K562 (cell line): ENCODE measurements around the gene TMPRSS9. TPM values are rescaled to one million over a fixed set of nuclear protein-coding genes. Genes with fewer than 3 reads are reported as not detected.

Source experiments
- ATAC-seq: fragments of 200-7000 bp; cut with Tn5 transposase; 3 replicates; pipeline ENCODE4 v1.9.1; 2020; ENCODE audit warnings: moderate library complexity
- BruUV-seq: library from RNA; stranded (reverse); fragments of 400-500 nt; replicated peaks from 2 replicates; lab custom pipeline; 2021; lab: Mats Ljungman, UMichigan
- CTCF ChIA-PET: fragments of 300-600 bp; formaldehyde crosslinking; extraction: SDS; loops from one replicate; lab custom pipeline; 2021; ENCODE audit warnings: low intra/inter-chr PET ratio; lab: Yijun Ruan, JAX
- POLR2A ChIA-PET: fragments of 300-600, 350-650 bp; sonication (Branson Sonifier 250); formaldehyde crosslinking; extraction: SDS; loops from one replicate; lab custom pipeline; 2021; ENCODE audit warnings: antibody characterized with exemption, inconsistent platforms; lab: Yijun Ruan, JAX
- DNase-seq, 4 experiments: peaks; one replicate each; pipeline versions ENCODE4 v3.0.0 to v3.0.0-alpha.2; 2011 to 2018; ENCODE audit warnings: low spot score in 3 of 4, mixed read lengths in 3 of 4; ENCODE audit errors: extremely low read depth in 1 of 4
- FAIRE-seq: peaks from 2 replicates; lab custom pipeline; 2011; peaks lifted over from hg19 to GRCh38; lab: Jason Lieb, UNC
- H2AFZ ChIP-seq: 2 replicates; pipeline ENCODE4 v1.6.0; 2011; ENCODE audit warnings: low read depth, low read length, control low read depth, inconsistent platforms
- H3K27ac ChIP-seq: fragments of 200-600 bp; 3 replicates; pipeline ENCODE4 v1.8.0; 2011; ENCODE audit warnings: low read depth, mild to moderate bottlenecking, control low read depth, inconsistent platforms, low read length, moderate library complexity, mixed read lengths; ENCODE audit errors: extremely low read depth
- H3K27me3 ChIP-seq, 2 experiments: fragments of 300-600 bp in 1 of 2; 2 replicates in 1 of 2; 3 replicates in 1 of 2; pipeline versions ENCODE4 v1.6.0 to v1.8.0; 2011; ENCODE audit warnings: inconsistent platforms in 2 of 2, low read length in 2 of 2, mild to moderate bottlenecking in 1 of 2, mixed read lengths in 1 of 2, moderate library complexity in 1 of 2; ENCODE audit not compliant: control insufficient read depth in 2 of 2, insufficient read depth in 2 of 2
- H3K36me3 ChIP-seq: fragments of 300-600 bp; 3 replicates; pipeline ENCODE4 v1.8.0; 2011; ENCODE audit warnings: mild to moderate bottlenecking, low read length, inconsistent platforms; ENCODE audit not compliant: control insufficient read depth, insufficient read depth
- H3K4me1 ChIP-seq, 2 experiments: fragments of 200-600 bp in 1 of 2; replicated peaks in 1 of 2; 2 replicates in 1 of 2; 3 replicates in 1 of 2; pipeline versions ENCODE4 v1.5.1 to v1.8.0; 2011; ENCODE audit warnings: inconsistent platforms in 2 of 2, low read length in 2 of 2, mild to moderate bottlenecking in 1 of 2, mixed read lengths in 1 of 2, moderate library complexity in 1 of 2; ENCODE audit not compliant: control insufficient read depth in 2 of 2, insufficient read depth in 2 of 2
- H3K4me2 ChIP-seq: 2 replicates; pipeline ENCODE4 v1.6.1; 2011; ENCODE audit warnings: low read length, control low read depth, inconsistent platforms, mixed read lengths; ENCODE audit not compliant: insufficient read depth
- H3K4me3 ChIP-seq: fragments of 200-600 bp; sonication (generic), shearing (Covaris generic); 2 replicates; pipeline ENCODE4 v1.5.1; 2016; ENCODE audit warnings: control low read depth, inconsistent platforms
- H3K79me2 ChIP-seq: fragments of 200-600 bp; 3 replicates; pipeline ENCODE4 v1.8.0; 2011; ENCODE audit warnings: low read length, inconsistent platforms; ENCODE audit not compliant: control insufficient read depth, insufficient read depth
- H3K9ac ChIP-seq, 2 experiments: 2 replicates each; pipeline versions ENCODE4 v1.6.0 to v1.6.1; 2011; ENCODE audit warnings: low read depth in 2 of 2, low read length in 2 of 2, control low read depth in 1 of 2, inconsistent platforms in 1 of 2, mild to moderate bottlenecking in 1 of 2, mixed read lengths in 1 of 2; ENCODE audit not compliant: insufficient read depth in 1 of 2
- H3K9me1 ChIP-seq: one replicate; pipeline ENCODE4 v1.6.0; 2011; ENCODE audit warnings: inconsistent platforms, mild to moderate bottlenecking, low read length, moderate library complexity; ENCODE audit not compliant: control insufficient read depth, insufficient read depth
- H3K9me3 ChIP-seq: replicated peaks from 2 replicates; pipeline ENCODE4 v1.5.1; 2011; ENCODE audit warnings: low read depth, low read length, inconsistent platforms; ENCODE audit not compliant: control insufficient read depth, insufficient read depth
- H4K20me1 ChIP-seq: replicated peaks from 2 replicates; pipeline ENCODE4 v1.6.1; 2011; ENCODE audit warnings: low read length, inconsistent platforms, mixed read lengths; ENCODE audit not compliant: control insufficient read depth, insufficient read depth
- CHD4 ChIP-seq: fragments of 200-600 bp; sonication (generic); IDR thresholded peaks from 3 replicates; pipeline ENCODE4 v1.6.1; 2012; ENCODE audit warnings: low read depth, mild to moderate bottlenecking, mixed read lengths, low read length, inconsistent platforms; ENCODE audit not compliant: insufficient read depth, insufficient replicate concordance, poor library complexity, severe bottlenecking
- GABPB1 ChIP-seq: sonication (generic); formaldehyde crosslinking; IDR thresholded peaks from 2 replicates; pipeline ENCODE4 v1.8.0; 2022; ENCODE audit warnings: mild to moderate bottlenecking, missing genetic modification reagents
- GTF2E2 ChIP-seq: fragments of 200-800 bp; sonication (Bioruptor generic); IDR thresholded peaks from 2 replicates; pipeline ENCODE4 v1.6.1; 2016; ENCODE audit warnings: missing genetic modification characterization, missing compliant biosample characterization
- PRDM10 ChIP-seq: fragments of 450-650 bp; IDR thresholded peaks from 2 replicates; pipeline ENCODE4 v1.6.1; 2018; ENCODE audit not compliant: partially characterized antibody
- SP1 ChIP-seq: sonication (generic); formaldehyde crosslinking; IDR thresholded peaks from 2 replicates; pipeline ENCODE4 v1.8.1; 2022; ENCODE audit warnings: mild to moderate bottlenecking, missing genetic modification reagents
- ZBTB40 ChIP-seq, 2 experiments: fragments of 450-650 bp in 1 of 2; sonication (generic) in 1 of 2; formaldehyde crosslinking in 1 of 2; IDR thresholded peaks; 2 replicates each; pipeline versions ENCODE4 v1.7.1 to v1.9.0; 2016 to 2022; ENCODE audit warnings: inconsistent platforms in 1 of 2, mild to moderate bottlenecking in 1 of 2, missing genetic modification reagents in 1 of 2
- WGBS: fragments of 100-300 bp; shearing (Covaris generic); methylation state at CpG from one replicate; pipeline ENCODE4 v1.1.6; 2016; ENCODE audit warnings: low coverage, mixed read lengths; ENCODE audit not compliant: insufficient coverage; ENCODE audit errors: missing lambda C conversion rate; 5-methylcytosine and 5-hydroxymethylcytosine counted together
- in situ Hi-C: fragments of 300-500 bp; cut with MboI; formaldehyde crosslinking; loops from 4 replicates; pipeline ENCODE4 v1.15.0; 2018; ENCODE audit warnings: inconsistent platforms, mixed read lengths
- intact Hi-C: fragments of 100-400 bp; cut with micrococcal nuclease; formaldehyde crosslinking; loops from 2 replicates; pipeline ENCODE4 v1.14.2; 2022
- polyA plus RNA-seq, 8 experiments: library from polyadenylated mRNA; depleted of rRNA in 4 of 8; stranded (reverse) in 5 of 8; unstranded in 3 of 8; fragments of >200 nt; fragmentation: Nextera tagmentation in 2 of 8; fragmentation: Illumina TruSeq in 1 of 8; extraction: Ambion mirVana in 2 of 8; extraction: Trizol in 1 of 8; gene quantifications; 2 replicates each; pipeline versions ENCODE4 v1.2.1 to v1.2.3, GENCODE V29; 2011 to 2014; ENCODE audit warnings: inconsistent platforms in 1 of 8, missing spikeins in 1 of 8
- total RNA-seq, 7 experiments: library from RNA; depleted of rRNA in 6 of 7; stranded (reverse); fragments of >200 nt in 6 of 7; fragmentation: Illumina TruSeq in 2 of 7; extraction: Trizol in 2 of 7; gene quantifications; 2 replicates each; pipeline versions ENCODE4 v1.2.1 to v1.2.3, GENCODE V29; 2011 to 2021; ENCODE audit warnings: low replicate concordance in 1 of 7

Gene TMPRSS9
- total and polyA plus RNA-seq, 9 of the 15 experiments (the other 6 are each of a cell fraction or from before 2014, with no cell fraction given) = 0.01 to 0.03 TPM; not detected in 7

- Histone ChIP-seq H3K27ac (peak overlapping the region; percentile 90), H3K79me2 (peaks cover 61% of the 10 kb centered on the region), H3K9me1 (peaks cover 17% of the 10 kb centered on the region), H3K27me3 (no peaks in the 10 kb centered on the region), H2AFZ (no peak overlapping the region), H3K36me3 (peaks cover 25% of the 10 kb centered on the region; the same call in 1 of the 3 replicates), H3K4me1 (peaks cover 5 to 49% of the 10 kb centered on the region in 2 experiments; a peak in 3 of 5 replicates), H3K9me3 (no peaks in the 10 kb centered on the region), H4K20me1 (peaks cover 28% of the 10 kb centered on the region; the same call in 1 of the 2 replicates), H3K9ac (peak overlapping the region; percentile 87 to 99), H3K4me3 (peak overlapping the region; percentile 100), H3K4me2 (peak overlapping the region; percentile 82)
- DNase-seq = peak; percentile 66 to 76 (median 72)
- no peak for FAIRE-seq
- TSS peak; percentile 55 for BruUV-seq
- intact Hi-C loops (no loop called here), in situ Hi-C loops (no loop called here)
- WGBS = under 1% methylated on average over 34 of the region's 62 CpGs
- ChIA-PET CTCF (no interaction called here), POLR2A (interaction anchor here (0.5 to 4.4 kb wide), 11 partner anchors 9 to 164 kb away, joined by 3 to 20 read pairs (median 4); partner anchors contain the start of gene GADD45B)
- peak; percentile 79 for ATAC-seq
- 0 out of 2 replicates have a peak, but pooled peaks have one; percentile 23 for TF ChIP-seq GABPB1 (CRISPR knock-in tag)
- TF ChIP-seq GTF2E2 (tag) = no peak
- peak; percentile 50; the same call in 1 of the 2 replicates for TF ChIP-seq ZBTB40 (IDR thresholded peaks at IDR 0.05)
- no peak for TF ChIP-seq ZBTB40 (CRISPR knock-in tag; IDR thresholded peaks at IDR 0.05)
- 0 out of 2 replicates have a peak, but pooled peaks have one; percentile 30 for TF ChIP-seq SP1 (CRISPR knock-in tag)
- TF ChIP-seq CHD4 = no peak
- peak; percentile 70 for TF ChIP-seq PRDM10
Observed at GRCh38 chr19:2455851-2456570, 95.9 kb downstream of the TMPRSS9 start.
